Astrocyte (in vitro differentiated cells and primary cell): Measurements from ENCODE around the gene NRP1.

Experiments
- EZH2 ChIP-seq: IDR thresholded peaks from 2 replicates; pipeline ENCODE4 v1.6.1; 2012; ENCODE audit warnings: mild to moderate bottlenecking, low read length, inconsistent platforms; ENCODE audit not compliant: insufficient read depth
- TF ChIP-seq, protein P1 (sequence below): IDR thresholded peaks from 2 replicates; pipeline ENCODE4 v1.5.1; 2011; ENCODE audit warnings: low read depth, mild to moderate bottlenecking, inconsistent platforms, low read length, moderate library complexity; ENCODE audit not compliant: insufficient read depth

DNA sequence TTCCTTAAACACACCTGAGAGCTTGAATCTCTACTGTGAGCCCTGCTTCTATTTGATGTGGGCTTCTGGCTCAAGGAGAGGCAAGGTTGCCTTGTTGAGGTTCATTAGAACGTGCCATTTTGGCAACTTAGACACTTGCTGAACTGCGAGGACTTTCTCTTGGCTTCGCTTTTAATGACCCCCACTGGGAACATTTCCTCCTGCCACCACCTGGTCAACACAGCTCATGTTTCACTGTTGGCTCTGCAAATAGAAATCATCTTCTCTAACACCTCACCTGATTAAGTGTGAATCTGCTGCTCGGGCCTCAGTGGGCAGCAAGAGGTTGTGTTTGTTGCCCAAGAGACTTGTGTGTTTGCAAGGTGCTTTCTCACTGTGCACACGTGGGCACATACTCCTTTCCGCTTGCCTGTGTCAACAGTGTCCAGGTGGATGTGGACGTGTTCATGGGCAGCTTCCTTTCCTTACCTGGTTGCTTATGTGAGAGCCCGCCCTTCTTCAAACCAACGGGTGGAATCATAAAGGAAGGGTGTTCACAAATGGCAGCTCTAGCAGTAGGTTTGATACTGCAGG lies 147.0 kb downstream of the NRP1 start:
- TF ChIP-seq, protein P1, sequence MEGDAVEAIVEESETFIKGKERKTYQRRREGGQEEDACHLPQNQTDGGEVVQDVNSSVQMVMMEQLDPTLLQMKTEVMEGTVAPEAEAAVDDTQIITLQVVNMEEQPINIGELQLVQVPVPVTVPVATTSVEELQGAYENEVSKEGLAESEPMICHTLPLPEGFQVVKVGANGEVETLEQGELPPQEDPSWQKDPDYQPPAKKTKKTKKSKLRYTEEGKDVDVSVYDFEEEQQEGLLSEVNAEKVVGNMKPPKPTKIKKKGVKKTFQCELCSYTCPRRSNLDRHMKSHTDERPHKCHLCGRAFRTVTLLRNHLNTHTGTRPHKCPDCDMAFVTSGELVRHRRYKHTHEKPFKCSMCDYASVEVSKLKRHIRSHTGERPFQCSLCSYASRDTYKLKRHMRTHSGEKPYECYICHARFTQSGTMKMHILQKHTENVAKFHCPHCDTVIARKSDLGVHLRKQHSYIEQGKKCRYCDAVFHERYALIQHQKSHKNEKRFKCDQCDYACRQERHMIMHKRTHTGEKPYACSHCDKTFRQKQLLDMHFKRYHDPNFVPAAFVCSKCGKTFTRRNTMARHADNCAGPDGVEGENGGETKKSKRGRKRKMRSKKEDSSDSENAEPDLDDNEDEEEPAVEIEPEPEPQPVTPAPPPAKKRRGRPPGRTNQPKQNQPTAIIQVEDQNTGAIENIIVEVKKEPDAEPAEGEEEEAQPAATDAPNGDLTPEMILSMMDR: no peak
- TF ChIP-seq EZH2: no peak
